Upper lobe of right lung (tissue), 1 donor: Measurements from ENCODE around the gene SCGB1C1. TPM values are rescaled to one million over a fixed set of nuclear protein-coding genes. Genes with fewer than 3 reads are reported as not detected.

Experiments
- ATAC-seq: fragments of 200-7000 bp; cut with Tn5 transposase; one replicate; pipeline ENCODE4 v1.9.1; 2020; ENCODE audit warnings: mild to moderate bottlenecking, moderate library complexity
- DNase-seq: peaks from one replicate; pipeline ENCODE4 v3.0.0-alpha.2; 2020
- H3K27ac ChIP-seq: fragments of 200-600 bp; one replicate; pipeline ENCODE4 v1.8.0; 2022
- H3K27me3 ChIP-seq: fragments of 200-600 bp; one replicate; pipeline ENCODE4 v1.8.0; 2022; ENCODE audit warnings: mild to moderate bottlenecking
- H3K36me3 ChIP-seq: fragments of 200-600 bp; one replicate; pipeline ENCODE4 v1.8.0; 2022
- H3K4me1 ChIP-seq: fragments of 200-600 bp; one replicate; pipeline ENCODE4 v1.8.0; 2022
- H3K4me3 ChIP-seq: fragments of 200-600 bp; one replicate; pipeline ENCODE4 v1.8.0; 2022; ENCODE audit warnings: mild to moderate bottlenecking
- H3K9me3 ChIP-seq: fragments of 200-600 bp; one replicate; pipeline ENCODE4 v1.8.0; 2022
- CTCF ChIP-seq: fragments of 200-600 bp; IDR thresholded peaks from one replicate; pipeline ENCODE4 v1.8.0; 2022; ENCODE audit warnings: antibody characterized with exemption
- intact Hi-C: fragments of 100-400 bp; cut with DNase I; formaldehyde crosslinking; loops from one replicate; pipeline ENCODE4 v1.11.0; 2022
- total RNA-seq: library from RNA; stranded (reverse); fragmentation: NEBNext Ultra II Directional; extraction: Animal tissue kit (Norgen Biotek cat#: 25700); gene quantifications from one replicate; pipeline ENCODE4 v1.2.1, GENCODE V29; 2021
- donor health status: DM: no; HTN: yes; CAD: no; lungs with severe emphysema.

Gene SCGB1C1
- total RNA-seq, 1 donor from 2014 or later = not detected

- peak; percentile 97 for DNase-seq
- ATAC-seq = peak; percentile 91
- TF ChIP-seq CTCF = no peak
- intact Hi-C loops = no loop called here
- H3K27ac ChIP-seq = peak within 1 kb of the TSS; percentile 99
- peak within 1 kb of the TSS; percentile 88 for H3K4me3 ChIP-seq
- H3K4me1 ChIP-seq = peaks cover 35% of the 10 kb centered on the region
- H3K9me3 ChIP-seq = no peaks in the 10 kb centered on the region
- H3K36me3 ChIP-seq = peaks cover 53% of the 10 kb centered on the region
- H3K27me3 ChIP-seq = no peaks in the 10 kb centered on the region
These were observed 14.5 kb downstream of the SCGB1C1 start, which contains the start of the genes BET1L and RIC8A for GRCh38 chr11:207208-207862. Gene BET1L (minus strand): TSS chr11:207399. CDS start chr11:207321, 78 bp downstream. Gene RIC8A (plus strand): TSS chr11:207708. CDS start chr11:208855, 1,147 bp downstream.

GRCh38 chr11:207863-208180 lies 14.9 kb downstream of the SCGB1C1 start:
- TF ChIP-seq CTCF = no peak
- ATAC-seq = peak; percentile 0

GRCh38 chr11:208181-208916 lies 15.5 kb downstream of the SCGB1C1 start:
- H3K27ac ChIP-seq = peak overlapping the region; percentile 99
- H3K9me3 ChIP-seq = no peaks in the 10 kb centered on the region
- H3K4me3 ChIP-seq = peak overlapping the region; percentile 88
- no peak for TF ChIP-seq CTCF
- DNase-seq (peak; percentile 93), ATAC-seq (peak; percentile 79)
- intact Hi-C loops = no loop called here
- peaks cover 61% of the 10 kb centered on the region for H3K36me3 ChIP-seq
- H3K27me3 ChIP-seq = no peaks in the 10 kb centered on the region
- H3K4me1 ChIP-seq = peaks cover 35% of the 10 kb centered on the region

More at GRCh38 chr11:207863-208180, 14.9 kb downstream of the SCGB1C1 start:
- Histone ChIP-seq H3K4me3 (peak overlapping the region; percentile 88), H3K9me3 (no peaks in the 10 kb centered on the region), H3K36me3 (peaks cover 58% of the 10 kb centered on the region), H3K27ac (peak overlapping the region; percentile 99), H3K27me3 (no peaks in the 10 kb centered on the region), H3K4me1 (peaks cover 35% of the 10 kb centered on the region)
- intact Hi-C loops = no loop called here
- no peak for DNase-seq

GRCh38 chr11:208917-209260 lies 16.0 kb downstream of the SCGB1C1 start:
- Histone ChIP-seq H3K36me3 (peaks cover 61% of the 10 kb centered on the region), H3K27me3 (no peaks in the 10 kb centered on the region), H3K9me3 (no peaks in the 10 kb centered on the region), H3K4me1 (peaks cover 35% of the 10 kb centered on the region), H3K27ac (peak overlapping the region; percentile 99), H3K4me3 (peak overlapping the region; percentile 88)
- intact Hi-C loops = no loop called here
- no peak for DNase-seq
- ATAC-seq = peak; percentile 0
- TF ChIP-seq CTCF = no peak

GRCh38 chr11:209275-210121 lies 16.6 kb downstream of the SCGB1C1 start:
- Histone ChIP-seq H3K27me3 (no peaks in the 10 kb centered on the region), H3K9me3 (no peaks in the 10 kb centered on the region), H3K36me3 (peaks cover 61% of the 10 kb centered on the region), H3K27ac (peak overlapping the region; percentile 99), H3K4me3 (peak overlapping the region; percentile 88), H3K4me1 (peaks cover 35% of the 10 kb centered on the region)
- intact Hi-C loops = no loop called here
- no peak for ATAC-seq
- no peak for TF ChIP-seq CTCF
- DNase-seq = peak; percentile 66
